ENCODE measurements around the gene PEAR1.

DNA sequence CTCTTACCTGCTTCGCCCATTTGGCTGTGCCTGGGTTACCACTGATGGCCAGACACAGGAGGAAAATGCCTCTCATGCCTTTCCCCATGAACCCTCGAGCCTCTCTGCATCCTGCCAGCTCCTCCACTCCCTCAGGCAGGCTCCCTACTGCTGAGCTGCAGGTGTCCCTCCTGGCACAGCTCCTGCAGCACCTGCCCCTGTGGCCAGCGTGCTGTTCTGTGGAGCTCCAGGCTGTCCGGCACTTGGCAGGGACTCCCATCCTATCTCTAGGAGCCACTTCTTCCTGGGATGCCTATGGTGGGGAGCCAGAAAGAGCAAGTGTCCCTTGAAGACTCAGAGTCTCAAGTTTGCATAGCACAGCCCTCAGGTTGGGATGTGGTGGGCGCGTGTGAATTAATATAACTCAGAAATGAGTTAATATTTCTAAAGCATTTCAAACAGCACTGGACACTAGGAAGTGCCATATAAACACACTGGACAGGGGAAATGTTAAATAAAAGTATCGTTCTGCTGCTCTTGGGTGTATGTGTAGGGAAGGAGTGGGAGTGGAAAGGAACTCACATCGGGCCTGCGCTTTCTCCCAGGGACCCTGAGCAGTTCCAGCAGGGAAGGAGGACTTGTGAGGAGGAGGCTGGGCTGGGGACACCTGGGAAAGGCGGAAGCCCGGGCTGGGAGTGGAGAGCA lies 29.6 kb downstream of the PEAR1 start:
- TF ChIP-seq POLR2A (IDR thresholded peaks at IDR 0.05; ENCODE audit: borderline replicate concordance, extremely low read depth, insufficient read depth, insufficient read length) (no peak), ZNF274 (IDR thresholded peaks at IDR 0.05; ENCODE audit: low read depth, low read length) (no peak), TCF7L2 (IDR thresholded peaks at IDR 0.05; ENCODE audit: borderline replicate concordance, extremely low read depth, insufficient read depth, insufficient read length) (no peak), JUND (IDR thresholded peaks at IDR 0.05) (no peak), RAD21 (IDR thresholded peaks at IDR 0.05; ENCODE audit: low read depth) (no peak), EZH2 (IDR thresholded peaks at IDR 0.05) (no peak), CBX3 (IDR thresholded peaks at IDR 0.05; ENCODE audit: low read depth) (no peak), SIN3A (IDR thresholded peaks at IDR 0.05; ENCODE audit: low read depth) (no peak)
- TF ChIP-seq, protein P1, sequence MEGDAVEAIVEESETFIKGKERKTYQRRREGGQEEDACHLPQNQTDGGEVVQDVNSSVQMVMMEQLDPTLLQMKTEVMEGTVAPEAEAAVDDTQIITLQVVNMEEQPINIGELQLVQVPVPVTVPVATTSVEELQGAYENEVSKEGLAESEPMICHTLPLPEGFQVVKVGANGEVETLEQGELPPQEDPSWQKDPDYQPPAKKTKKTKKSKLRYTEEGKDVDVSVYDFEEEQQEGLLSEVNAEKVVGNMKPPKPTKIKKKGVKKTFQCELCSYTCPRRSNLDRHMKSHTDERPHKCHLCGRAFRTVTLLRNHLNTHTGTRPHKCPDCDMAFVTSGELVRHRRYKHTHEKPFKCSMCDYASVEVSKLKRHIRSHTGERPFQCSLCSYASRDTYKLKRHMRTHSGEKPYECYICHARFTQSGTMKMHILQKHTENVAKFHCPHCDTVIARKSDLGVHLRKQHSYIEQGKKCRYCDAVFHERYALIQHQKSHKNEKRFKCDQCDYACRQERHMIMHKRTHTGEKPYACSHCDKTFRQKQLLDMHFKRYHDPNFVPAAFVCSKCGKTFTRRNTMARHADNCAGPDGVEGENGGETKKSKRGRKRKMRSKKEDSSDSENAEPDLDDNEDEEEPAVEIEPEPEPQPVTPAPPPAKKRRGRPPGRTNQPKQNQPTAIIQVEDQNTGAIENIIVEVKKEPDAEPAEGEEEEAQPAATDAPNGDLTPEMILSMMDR (IDR thresholded peaks at IDR 0.05 in 2 of 3, conservative IDR thresholded peaks at IDR 0.05 in 1 of 3; ENCODE audit: borderline replicate concordance in 1 of 3, insufficient read depth in 1 of 3, low read depth in 2 of 3, low read length in 2 of 3): no peak
- TF ChIP-seq, protein P2, sequence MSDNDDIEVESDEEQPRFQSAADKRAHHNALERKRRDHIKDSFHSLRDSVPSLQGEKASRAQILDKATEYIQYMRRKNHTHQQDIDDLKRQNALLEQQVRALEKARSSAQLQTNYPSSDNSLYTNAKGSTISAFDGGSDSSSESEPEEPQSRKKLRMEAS (IDR thresholded peaks at IDR 0.05): no peak
